MCF 10A (cell line): Measurements from ENCODE around the gene PTCHD4. TPM values are rescaled to one million over a fixed set of nuclear protein-coding genes. Genes with fewer than 3 reads are reported as not detected.
A peak's percentile ranks its signal among the peaks of the same experiment; 100 is the strongest.

ENCODE experiments used
- BruUV-seq: library from RNA; stranded (reverse); fragments of 400-500 nt; replicated peaks from 2 replicates; lab custom pipeline; 2021; lab: Mats Ljungman, UMichigan
- CTCF ChIA-PET: fragments of 300-600 bp; sonication (Branson Sonifier 250); formaldehyde crosslinking; extraction: SDS; loops from one replicate; lab custom pipeline; 2021; ENCODE audit warnings: antibody characterized with exemption, inconsistent platforms; lab: Yijun Ruan, JAX
- POLR2A ChIA-PET: fragments of 300-600, 350-650 bp; sonication (Branson Sonifier 250); formaldehyde crosslinking; extraction: SDS; loops from one replicate; lab custom pipeline; 2020; ENCODE audit warnings: antibody characterized with exemption, inconsistent platforms; lab: Yijun Ruan, JAX
- DNase-seq: peaks from one replicate; pipeline ENCODE4 v3.0.0-alpha.2; 2018; ENCODE audit not compliant: unreplicated experiment
- H3K27ac Mint-ChIP-seq: one replicate; pipeline ENCODE4 v1.8.0; 2022; ENCODE audit warnings: mild to moderate bottlenecking, low read depth, mixed read lengths; ENCODE audit not compliant: unreplicated experiment
- H3K27me3 Mint-ChIP-seq: one replicate; pipeline ENCODE4 v1.8.0; 2022; ENCODE audit warnings: mixed read lengths; ENCODE audit not compliant: insufficient read depth, unreplicated experiment
- H3K36me3 Mint-ChIP-seq: one replicate; pipeline ENCODE4 v1.8.0; 2022; ENCODE audit warnings: mild to moderate bottlenecking, moderate library complexity, mixed read lengths; ENCODE audit not compliant: insufficient read depth, unreplicated experiment
- H3K4me1 Mint-ChIP-seq: one replicate; pipeline ENCODE4 v1.8.0; 2022; ENCODE audit warnings: mixed read lengths; ENCODE audit not compliant: insufficient read depth, unreplicated experiment
- H3K4me3 Mint-ChIP-seq: one replicate; pipeline ENCODE4 v1.8.0; 2022; ENCODE audit warnings: mild to moderate bottlenecking, moderate library complexity, mixed read lengths; ENCODE audit not compliant: unreplicated experiment
- H3K9me3 Mint-ChIP-seq: one replicate; pipeline ENCODE4 v1.8.0; 2022; ENCODE audit warnings: mixed read lengths; ENCODE audit not compliant: unreplicated experiment
- CTCF ChIP-seq: fragments of 200-600 bp; IDR thresholded peaks from one replicate; pipeline ENCODE4 v1.8.0; 2022; ENCODE audit warnings: antibody characterized with exemption, mild to moderate bottlenecking; ENCODE audit not compliant: unreplicated experiment
- intact Hi-C: fragments of 100-400 bp; cut with micrococcal nuclease; formaldehyde crosslinking; loops from 2 replicates; pipeline ENCODE4 v1.14.1; 2022
- total RNA-seq: library from RNA; stranded (reverse); gene quantifications from 2 replicates; pipeline ENCODE4 v1.2.3, GENCODE V29; 2022

PTCHD4 gene
- total RNA-seq, 1 experiment from 2014 or later = 8.4 TPM

- peaks cover 43% of the 10 kb centered on the region for H3K36me3 Mint-ChIP-seq
- H3K4me3 Mint-ChIP-seq = no peak overlapping the region
- POLR2A ChIA-PET = interaction anchor here (1.4 to 3.0 kb wide), 3 partner anchors 13 to 29 kb away, joined by 3 to 10 read pairs (median 3); no protein-coding TSS in a partner anchor
- peaks cover 7% of the 10 kb centered on the region for H3K9me3 Mint-ChIP-seq
- peaks cover 12% of the 10 kb centered on the region for H3K4me1 Mint-ChIP-seq
- TF ChIP-seq CTCF = no peak
- DNase-seq = peak; percentile 65
- no TSS peak for BruUV-seq
- H3K27ac Mint-ChIP-seq = peak overlapping the region; percentile 71
- CTCF ChIA-PET = no interaction called here
- H3K27me3 Mint-ChIP-seq = no peaks in the 10 kb centered on the region
- intact Hi-C loops = no loop called here
These were observed 49.6 kb downstream of the PTCHD4 start for GRCh38 chr6:48061265-48061990.
